Endothelial cell of umbilical vein (primary cell): ENCODE measurements around the gene PSMA5. TPM values are rescaled to one million over a fixed set of nuclear protein-coding genes. Genes with fewer than 3 reads are reported as not detected.

ENCODE experiments used
- BruUV-seq: library from RNA; stranded (reverse); fragments of 400-500 nt; replicated peaks from 2 replicates; lab custom pipeline; 2021; lab: Mats Ljungman, UMichigan
- CTCF ChIA-PET: fragments of 300-600, 350-600 bp; sonication (Branson Sonifier 250); formaldehyde crosslinking; loops from one replicate; lab custom pipeline; 2021; ENCODE audit warnings: antibody characterized with exemption, inconsistent platforms; lab: Charles Lee
- POLR2A ChIA-PET: fragments of 300-600, 350-600 bp; sonication (Branson Sonifier 250); formaldehyde crosslinking; loops from one replicate; lab custom pipeline; 2021; ENCODE audit warnings: antibody characterized with exemption, inconsistent platforms; lab: Charles Lee
- DNase-seq: peaks from one replicate; pipeline ENCODE4 v3.0.0-alpha.2; 2011; ENCODE audit warnings: low read depth, low spot score
- FAIRE-seq: peaks from 2 replicates; lab custom pipeline; 2011; peaks lifted over from hg19 to GRCh38; lab: Jason Lieb, UNC
- H2AFZ ChIP-seq: 2 replicates; pipeline ENCODE4 v1.6.0; 2012; ENCODE audit warnings: low read depth, low read length, control low read depth, inconsistent platforms
- H3K27ac ChIP-seq: 2 replicates; pipeline ENCODE4 v1.5.1; 2011; ENCODE audit warnings: low read depth, mild to moderate bottlenecking, control low read depth, low read length, moderate library complexity; ENCODE audit not compliant: insufficient read depth
- H3K27me3 ChIP-seq, 2 experiments: 2 replicates each; pipeline versions ENCODE4 v1.6.0 to v1.6.1; 2011; ENCODE audit warnings: low read length in 2 of 2, mixed read lengths in 1 of 2; ENCODE audit not compliant: control insufficient read depth in 2 of 2, insufficient read depth in 2 of 2
- H3K36me3 ChIP-seq, 2 experiments: 2 replicates in 1 of 2; 3 replicates in 1 of 2; pipeline ENCODE4 v1.5.1; 2011; ENCODE audit warnings: low read length in 2 of 2, mild to moderate bottlenecking in 1 of 2, moderate library complexity in 1 of 2; ENCODE audit not compliant: control insufficient read depth in 2 of 2, insufficient read depth in 2 of 2; ENCODE audit errors: extremely low read depth in 1 of 2
- H3K4me1 ChIP-seq: 3 replicates; pipeline ENCODE4 v1.5.1; 2011; ENCODE audit warnings: mild to moderate bottlenecking, low read length; ENCODE audit not compliant: control insufficient read depth, insufficient read depth; ENCODE audit errors: extremely low read depth
- H3K4me2 ChIP-seq: 2 replicates; pipeline ENCODE4 v1.6.1; 2011; ENCODE audit warnings: low read length, control low read depth, mixed read lengths; ENCODE audit not compliant: insufficient read depth
- H3K4me3 ChIP-seq, 3 experiments: fragments of 200-600 bp in 1 of 3; sonication (generic), shearing (Covaris generic) in 1 of 3; replicated peaks in 1 of 3; 2 replicates each; pipeline ENCODE4 v1.5.1; 2011 to 2016; ENCODE audit warnings: control low read depth in 3 of 3, low read length in 3 of 3, mild to moderate bottlenecking in 2 of 3, inconsistent platforms in 1 of 3, low read depth in 1 of 3, moderate library complexity in 1 of 3; ENCODE audit not compliant: insufficient read depth in 1 of 3
- H3K79me2 ChIP-seq: 2 replicates; pipeline ENCODE4 v1.6.0; 2012; ENCODE audit warnings: low read length, inconsistent platforms; ENCODE audit not compliant: control insufficient read depth, insufficient read depth
- H3K9ac ChIP-seq: replicated peaks from 2 replicates; pipeline ENCODE3; 2011; ENCODE audit warnings: low read length, control low read depth; ENCODE audit not compliant: insufficient read depth; ENCODE audit errors: extremely low read depth
- H3K9me1 ChIP-seq: replicated peaks from 3 replicates; pipeline ENCODE4 v1.6.0; 2011; ENCODE audit warnings: mild to moderate bottlenecking, low read length; ENCODE audit not compliant: control insufficient read depth, insufficient read depth; ENCODE audit errors: extremely low read depth
- H3K9me3 ChIP-seq: replicated peaks from 2 replicates; pipeline ENCODE4 v1.5.1; 2012; ENCODE audit warnings: low read length, inconsistent platforms; ENCODE audit not compliant: control insufficient read depth, insufficient read depth
- H4K20me1 ChIP-seq: replicated peaks from 2 replicates; pipeline ENCODE3; 2011; ENCODE audit warnings: mild to moderate bottlenecking, low read length; ENCODE audit not compliant: control insufficient read depth, insufficient read depth; ENCODE audit errors: extremely low read depth
- EZH2 ChIP-seq: IDR thresholded peaks from 2 replicates; pipeline ENCODE4 v1.6.1; 2012; ENCODE audit warnings: borderline replicate concordance, low read depth, mild to moderate bottlenecking, moderate library complexity, low read length, inconsistent platforms; ENCODE audit not compliant: severe bottlenecking
- FOS ChIP-seq: IDR thresholded peaks from 2 replicates; pipeline ENCODE4 v1.6.1; 2011; ENCODE audit warnings: mild to moderate bottlenecking, low read length, moderate library complexity, borderline replicate concordance; ENCODE audit not compliant: insufficient read depth
- GATA2 ChIP-seq: IDR thresholded peaks from 2 replicates; pipeline ENCODE4 v1.7.0; 2011; ENCODE audit warnings: low read depth, mild to moderate bottlenecking, moderate library complexity, mixed read lengths, low read length; ENCODE audit not compliant: insufficient read length, insufficient read depth
- JUN ChIP-seq: IDR thresholded peaks from 2 replicates; pipeline ENCODE4 v1.6.1; 2011; ENCODE audit warnings: borderline replicate concordance, low read depth; ENCODE audit not compliant: insufficient read length, insufficient read depth
- MYC ChIP-seq: IDR thresholded peaks from one replicate; pipeline ENCODE4 v1.6.1; 2011; ENCODE audit warnings: mild to moderate bottlenecking, low read depth, low read length
- POLR2A ChIP-seq: IDR thresholded peaks from 2 replicates; pipeline ENCODE4 v1.6.1; 2012; ENCODE audit warnings: low read depth, mild to moderate bottlenecking, control low read depth, low read length
- POLR2AphosphoS5 ChIP-seq: IDR thresholded peaks from 2 replicates; pipeline ENCODE4 v1.6.1; 2012; ENCODE audit warnings: low read depth, mild to moderate bottlenecking, control low read depth, low read length, moderate library complexity; ENCODE audit not compliant: insufficient read depth
- dilution Hi-C: fragments of 300-500 bp; cut with MboI; formaldehyde crosslinking; loops from one replicate; pipeline ENCODE4 v1.15.0; 2019; ENCODE audit warnings: low sequenced_read_pairs; ENCODE audit not compliant: extremely low pct_ligation_motif_present
- intact Hi-C: fragments of 100-400 bp; cut with micrococcal nuclease; formaldehyde crosslinking; loops from one replicate; pipeline ENCODE4 v1.10.0; 2022
- polyA plus RNA-seq, 4 experiments: library from polyadenylated mRNA; depleted of rRNA in 3 of 4; stranded (reverse) in 3 of 4; unstranded in 1 of 4; fragments of >200 nt; gene quantifications; 2 replicates each; pipeline versions ENCODE4 v1.2.1 to v1.2.3, GENCODE V29; 2011 to 2012; ENCODE audit warnings: missing spikeins in 1 of 4
- total RNA-seq: library from RNA; stranded (reverse); gene quantifications from 2 replicates; pipeline ENCODE4 v1.2.3, GENCODE V29; 2021
- TF ChIP-seq, protein P1 (sequence below): IDR thresholded peaks from 2 replicates; pipeline ENCODE4 v1.6.1; 2011; ENCODE audit not compliant: insufficient read depth, insufficient read length
- TF ChIP-seq, protein P2 (sequence below), 2 donors: IDR thresholded peaks; 1 replicate in 1 of 2; 2 replicates in 1 of 2; pipeline ENCODE4 v1.5.1; 2011; ENCODE audit warnings: low read length in 2 of 2, mild to moderate bottlenecking in 2 of 2, moderate library complexity in 2 of 2, control low read depth in 1 of 2, inconsistent platforms in 1 of 2, low read depth in 1 of 2; ENCODE audit not compliant: insufficient read depth in 1 of 2; ENCODE audit errors: extremely low read depth in 1 of 2

The PSMA5 gene
- total and polyA plus RNA-seq, 2 donors (not counting 3 experiments of a cell fraction or from before 2014, with no cell fraction given), result 98.1 to 125 TPM

DNA sequence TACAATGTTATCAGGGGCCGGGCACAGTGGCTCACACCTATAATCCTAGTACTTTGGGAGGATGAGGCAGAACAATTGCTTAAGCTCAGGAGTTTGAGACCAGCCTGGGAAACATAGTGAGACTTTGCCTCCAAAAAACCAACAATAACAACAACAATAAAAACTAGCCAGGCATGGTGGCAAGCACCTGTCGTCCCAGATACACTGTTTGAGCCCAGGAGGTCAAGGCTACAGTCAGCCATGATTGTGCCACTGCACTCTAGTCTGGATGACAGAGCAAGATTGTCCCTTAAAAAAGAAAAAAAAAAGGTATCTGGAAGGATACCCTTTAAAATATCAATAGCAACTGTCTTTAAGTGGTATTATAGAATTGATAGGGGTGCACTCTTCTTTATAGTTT, 44.7 kb downstream of the PSMA5 start:
- no peak overlapping the region for H3K4me2 ChIP-seq
- no peaks in the 10 kb centered on the region for H3K9me1 ChIP-seq
- H3K4me1 ChIP-seq, result no peaks in the 10 kb centered on the region
- POLR2A ChIA-PET, result no interaction called here
- no peaks in the 10 kb centered on the region for H3K36me3 ChIP-seq
- H3K27me3 ChIP-seq, result peaks cover 0 to 1% of the 10 kb centered on the region in 2 experiments
- H2AFZ ChIP-seq, result no peak overlapping the region
- TF ChIP-seq GATA2 (no peak), EZH2 (no peak), MYC (no peak), JUN (no peak), FOS (no peak), POLR2AphosphoS5 (no peak), POLR2A (no peak)
- TF ChIP-seq, protein P1, sequence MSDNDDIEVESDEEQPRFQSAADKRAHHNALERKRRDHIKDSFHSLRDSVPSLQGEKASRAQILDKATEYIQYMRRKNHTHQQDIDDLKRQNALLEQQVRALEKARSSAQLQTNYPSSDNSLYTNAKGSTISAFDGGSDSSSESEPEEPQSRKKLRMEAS, result no peak
- TF ChIP-seq, protein P2, sequence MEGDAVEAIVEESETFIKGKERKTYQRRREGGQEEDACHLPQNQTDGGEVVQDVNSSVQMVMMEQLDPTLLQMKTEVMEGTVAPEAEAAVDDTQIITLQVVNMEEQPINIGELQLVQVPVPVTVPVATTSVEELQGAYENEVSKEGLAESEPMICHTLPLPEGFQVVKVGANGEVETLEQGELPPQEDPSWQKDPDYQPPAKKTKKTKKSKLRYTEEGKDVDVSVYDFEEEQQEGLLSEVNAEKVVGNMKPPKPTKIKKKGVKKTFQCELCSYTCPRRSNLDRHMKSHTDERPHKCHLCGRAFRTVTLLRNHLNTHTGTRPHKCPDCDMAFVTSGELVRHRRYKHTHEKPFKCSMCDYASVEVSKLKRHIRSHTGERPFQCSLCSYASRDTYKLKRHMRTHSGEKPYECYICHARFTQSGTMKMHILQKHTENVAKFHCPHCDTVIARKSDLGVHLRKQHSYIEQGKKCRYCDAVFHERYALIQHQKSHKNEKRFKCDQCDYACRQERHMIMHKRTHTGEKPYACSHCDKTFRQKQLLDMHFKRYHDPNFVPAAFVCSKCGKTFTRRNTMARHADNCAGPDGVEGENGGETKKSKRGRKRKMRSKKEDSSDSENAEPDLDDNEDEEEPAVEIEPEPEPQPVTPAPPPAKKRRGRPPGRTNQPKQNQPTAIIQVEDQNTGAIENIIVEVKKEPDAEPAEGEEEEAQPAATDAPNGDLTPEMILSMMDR (IDR thresholded peaks at IDR 0.05; ENCODE audit: extremely low read depth in 1 of 2, insufficient read depth in 1 of 2, low read depth in 1 of 2, low read length in 2 of 2), result no peak
- intact Hi-C loops (no loop called here), dilution Hi-C loops (no loop called here)
- no peak overlapping the region for H3K4me3 ChIP-seq
- no peak overlapping the region for H3K27ac ChIP-seq
- CTCF ChIA-PET, result interaction anchor here (1.9 kb wide), 1 partner anchor 21 kb away, joined by 4 read pairs; no protein-coding TSS in a partner anchor
- no peaks in the 10 kb centered on the region for H4K20me1 ChIP-seq
- DNase-seq, result no peak
- no peak for FAIRE-seq
- BruUV-seq, result no TSS peak
- no peak overlapping the region for H3K9ac ChIP-seq
- H3K9me3 ChIP-seq, result no peaks in the 10 kb centered on the region
- H3K79me2 ChIP-seq, result no peaks in the 10 kb centered on the region
